ENCODE measurements around the gene ELOVL1. TPM values are rescaled to one million over a fixed set of nuclear protein-coding genes. Genes with fewer than 3 reads are reported as not detected.

Gene ELOVL1
- polyA plus RNA-seq, 4 donors, result 45.2 to 87.2 (median 80.5) TPM

DNA sequence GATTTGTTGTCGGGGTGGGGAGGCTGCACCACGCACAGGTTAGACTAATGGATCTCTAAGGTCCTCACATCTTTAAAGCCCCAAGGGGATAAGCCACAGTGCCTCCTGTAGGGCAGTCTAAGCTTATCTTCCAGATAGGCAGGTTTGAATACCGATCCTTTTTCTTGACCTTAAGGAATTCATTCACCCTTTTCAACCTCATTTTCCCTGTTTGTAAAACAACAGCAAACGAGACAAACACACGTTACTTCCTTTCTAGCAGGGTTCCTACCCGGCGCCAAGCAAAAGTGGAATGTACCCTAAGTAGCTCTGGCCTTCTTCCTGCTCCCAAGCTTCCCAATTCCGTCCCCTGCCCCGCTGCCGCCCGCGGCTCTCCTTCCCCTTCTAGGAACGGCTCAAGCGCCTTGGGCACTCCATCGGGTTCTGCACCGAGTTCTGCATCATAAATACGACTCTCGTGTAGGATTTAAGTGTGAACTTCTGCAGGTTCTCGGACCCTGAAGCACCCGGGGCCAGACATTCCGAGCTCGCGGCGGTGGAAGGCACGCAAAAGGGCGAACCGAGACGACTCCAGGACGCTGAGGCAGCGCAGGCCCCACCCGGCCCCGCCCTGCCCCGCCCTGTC, 9.6 kb downstream of the ELOVL1 start:
- no peak for DNase-seq (ENCODE audit: low read depth in 4 of 4, low spot score in 3 of 4)

DNA sequence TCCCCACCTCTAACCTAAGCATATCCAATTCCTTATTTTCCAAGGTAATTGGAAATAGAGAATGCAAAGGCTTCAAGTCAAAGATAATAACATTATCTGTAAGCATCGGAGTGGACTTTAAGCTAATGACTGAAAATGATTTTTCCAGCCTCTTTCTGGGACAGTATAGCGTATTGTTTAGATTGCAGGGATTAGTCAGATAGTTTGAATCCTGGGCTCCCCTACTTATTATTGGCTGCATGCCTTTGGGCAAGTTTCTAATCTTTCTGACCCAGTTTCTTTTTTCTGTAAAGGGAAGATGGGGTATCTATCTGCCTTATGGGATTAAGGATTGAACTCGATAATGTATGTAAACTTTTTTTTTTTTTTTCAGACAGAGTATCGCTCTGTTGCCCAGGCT, 10.6 kb downstream of the ELOVL1 start:
- no peak for DNase-seq (ENCODE audit: low read depth in 4 of 4, low spot score in 3 of 4)

DNA sequence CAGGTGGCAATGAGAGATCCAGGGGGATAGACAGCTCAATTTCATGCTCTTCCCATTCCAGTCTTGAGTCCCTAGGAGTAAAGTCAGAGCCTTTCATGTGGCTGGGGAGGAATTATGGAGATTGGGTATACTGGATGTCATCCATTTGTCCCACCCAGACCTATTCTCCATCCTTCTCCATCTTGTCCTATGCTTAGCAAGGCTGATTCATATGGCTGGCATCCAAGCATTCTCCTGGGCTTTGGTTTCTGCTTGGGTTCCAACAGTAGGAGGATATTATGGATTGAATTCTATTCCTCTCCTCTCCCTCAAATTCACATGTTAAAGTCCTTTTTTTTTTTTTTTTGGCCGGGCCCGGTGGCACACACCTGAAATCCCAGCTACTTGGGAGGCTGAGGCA, 12.9 kb downstream of the ELOVL1 start:
- DNase-seq (ENCODE audit: low read depth in 4 of 4, low spot score in 3 of 4), result no peak

DNA sequence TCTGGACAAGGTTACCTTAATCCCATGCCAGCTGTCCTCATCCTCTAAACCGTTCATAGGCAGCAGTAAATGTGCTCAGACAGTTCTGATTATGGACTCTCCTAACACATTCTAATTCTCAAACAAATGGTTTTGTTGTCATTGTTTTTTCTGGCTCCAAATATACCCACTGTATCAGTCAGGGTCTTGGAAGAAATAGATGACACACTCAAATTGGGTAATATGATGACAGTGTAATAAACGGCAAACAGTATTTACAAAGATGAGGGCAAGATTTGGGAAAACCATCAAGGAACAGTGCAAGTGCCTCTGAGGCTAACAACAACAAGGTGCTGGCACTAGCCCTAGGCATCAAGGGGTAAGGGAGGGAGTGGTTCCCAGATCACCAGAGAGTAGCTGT, 13.3 kb downstream of the ELOVL1 start:
- no peak for DNase-seq (ENCODE audit: low read depth in 4 of 4, low spot score in 3 of 4)

DNA sequence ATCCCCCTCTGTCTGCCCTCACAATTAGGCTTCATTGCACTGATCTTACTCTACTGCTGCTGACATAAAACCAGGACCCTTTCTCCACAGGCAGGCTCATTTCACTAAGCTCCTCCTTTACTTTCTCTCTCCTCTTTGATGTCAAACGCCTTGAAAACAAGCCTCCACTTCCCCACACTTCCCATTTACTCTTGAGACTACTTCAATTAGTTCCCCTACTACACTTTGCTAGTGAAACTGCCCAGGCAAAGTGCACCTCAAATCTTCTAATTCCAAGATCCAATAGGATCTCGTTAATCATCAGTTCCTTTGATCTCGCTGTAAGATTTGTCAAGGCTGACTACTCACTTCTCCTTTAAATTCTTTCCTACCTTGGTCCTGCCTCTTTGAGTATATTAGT, 14.9 kb downstream of the ELOVL1 start:
- DNase-seq (ENCODE audit: low read depth in 4 of 4, low spot score in 3 of 4), result no peak

DNA sequence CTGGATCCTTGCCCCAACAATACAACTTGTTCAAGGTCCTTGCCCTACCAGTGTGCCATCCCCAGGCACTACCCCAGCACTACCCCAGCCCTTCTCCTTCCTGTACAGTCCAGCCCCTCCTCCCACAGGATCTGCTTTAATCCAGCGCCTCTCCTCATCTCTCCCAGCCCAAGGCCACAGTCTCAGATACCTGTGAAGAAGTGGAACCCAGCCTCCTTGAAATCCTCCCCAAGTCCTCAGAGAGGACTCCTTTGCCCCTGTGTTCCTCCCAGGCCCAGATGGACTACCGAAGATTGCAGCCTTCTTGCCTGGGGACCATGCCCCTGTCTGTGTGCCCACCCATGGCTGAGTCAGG, 15.5 kb downstream of the ELOVL1 start:
- no peak for DNase-seq (ENCODE audit: low read depth in 4 of 4, low spot score in 3 of 4)

DNA sequence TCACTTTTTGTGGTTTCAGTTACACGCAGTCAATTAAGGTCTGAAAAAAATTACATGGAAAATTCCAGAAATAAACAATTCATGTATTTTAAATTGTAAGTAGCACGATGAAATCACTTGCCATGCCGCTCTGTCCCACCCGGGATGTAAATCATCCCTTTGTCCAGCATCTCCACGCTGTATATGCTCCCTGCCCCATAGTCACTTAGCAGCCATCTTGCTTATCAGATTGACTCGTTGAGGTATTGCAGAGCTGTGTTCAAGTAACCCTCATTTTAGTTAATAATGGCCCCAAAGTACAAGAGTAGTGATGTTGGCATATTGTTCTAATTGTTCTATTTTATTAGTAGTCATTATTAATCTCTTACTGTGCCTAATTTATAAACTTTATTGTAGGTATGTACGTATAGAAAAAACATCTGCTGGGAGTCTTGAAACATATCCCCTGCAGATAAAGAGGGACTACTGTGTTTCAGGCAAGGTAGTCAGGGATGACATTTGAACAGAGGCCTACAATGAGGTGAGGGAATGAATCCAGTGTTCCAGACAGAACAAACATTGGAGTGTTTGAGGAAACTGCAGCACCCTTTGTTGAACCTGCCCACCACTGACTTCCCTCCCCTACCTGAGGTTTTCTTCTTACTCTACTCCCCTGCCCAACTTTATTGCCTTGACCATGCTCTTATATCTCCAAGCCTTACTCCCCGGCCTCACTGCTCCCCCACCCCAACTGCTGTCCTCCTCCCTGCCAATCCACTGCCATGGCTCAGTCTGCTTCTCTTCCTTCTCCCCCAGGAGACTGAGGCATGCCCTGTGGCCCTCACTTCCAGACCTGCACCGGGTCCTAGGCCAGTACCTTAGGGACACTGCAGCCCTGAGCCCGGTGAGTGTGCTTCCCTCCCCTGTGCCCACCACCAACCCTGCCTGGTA, 16.1 kb downstream of the ELOVL1 start:
- no peak for DNase-seq (ENCODE audit: low read depth in 4 of 4, low spot score in 3 of 4)

DNA sequence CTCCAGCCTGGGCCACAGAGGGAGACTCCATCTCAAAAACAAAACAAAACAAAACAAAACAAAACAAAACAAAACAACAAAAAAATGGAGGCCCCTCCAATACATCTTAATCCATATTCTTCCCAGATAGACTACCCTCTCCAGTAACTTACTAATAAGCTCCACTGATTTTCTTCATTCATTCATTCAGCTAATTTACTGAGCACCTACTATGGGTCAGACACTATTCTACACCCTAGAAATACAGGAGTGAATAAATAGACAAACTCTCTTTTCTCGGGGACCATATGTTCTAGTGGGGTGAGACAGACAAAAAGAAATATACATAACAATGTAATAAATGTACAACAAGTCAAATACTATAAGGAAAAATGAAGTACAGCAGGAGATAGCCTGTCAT, 16.8 kb downstream of the ELOVL1 start:
- DNase-seq (ENCODE audit: low read depth in 4 of 4, low spot score in 3 of 4), result no peak

DNA sequence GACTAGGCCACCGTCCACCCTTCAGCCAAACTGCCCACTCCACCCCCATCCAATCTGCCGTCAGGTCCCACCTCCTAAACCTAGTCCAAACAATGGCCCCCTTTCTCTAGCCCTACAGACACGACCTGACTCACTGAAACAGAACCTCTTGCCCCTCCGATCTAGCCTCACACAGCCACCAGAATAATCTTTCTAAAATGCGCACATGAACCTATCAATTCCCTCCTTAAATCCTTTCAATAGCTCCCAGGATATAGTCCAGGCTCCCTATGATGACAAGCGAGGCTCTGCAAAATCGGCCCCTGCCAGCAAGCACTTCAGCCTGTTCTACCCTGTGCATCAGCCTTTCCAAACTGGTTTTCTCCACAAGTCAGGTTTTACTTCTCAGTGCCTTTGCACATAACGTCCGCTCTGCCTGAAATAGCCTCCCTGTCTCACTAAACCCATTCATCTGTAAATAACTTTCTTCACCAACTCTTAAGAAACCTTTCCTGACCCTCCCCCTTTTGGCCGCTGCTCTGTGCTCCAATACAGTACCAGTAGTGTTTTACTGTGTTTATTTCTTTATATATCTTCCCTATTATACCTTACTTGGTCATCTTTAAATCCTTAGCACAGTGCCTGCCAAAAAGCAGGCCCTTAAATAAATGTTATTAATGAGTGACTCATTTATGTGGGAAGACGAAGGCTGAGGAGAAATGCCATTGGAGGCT, 18.1 kb downstream of the ELOVL1 start:
- no peak for DNase-seq (ENCODE audit: low read depth in 4 of 4, low spot score in 3 of 4)

DNA sequence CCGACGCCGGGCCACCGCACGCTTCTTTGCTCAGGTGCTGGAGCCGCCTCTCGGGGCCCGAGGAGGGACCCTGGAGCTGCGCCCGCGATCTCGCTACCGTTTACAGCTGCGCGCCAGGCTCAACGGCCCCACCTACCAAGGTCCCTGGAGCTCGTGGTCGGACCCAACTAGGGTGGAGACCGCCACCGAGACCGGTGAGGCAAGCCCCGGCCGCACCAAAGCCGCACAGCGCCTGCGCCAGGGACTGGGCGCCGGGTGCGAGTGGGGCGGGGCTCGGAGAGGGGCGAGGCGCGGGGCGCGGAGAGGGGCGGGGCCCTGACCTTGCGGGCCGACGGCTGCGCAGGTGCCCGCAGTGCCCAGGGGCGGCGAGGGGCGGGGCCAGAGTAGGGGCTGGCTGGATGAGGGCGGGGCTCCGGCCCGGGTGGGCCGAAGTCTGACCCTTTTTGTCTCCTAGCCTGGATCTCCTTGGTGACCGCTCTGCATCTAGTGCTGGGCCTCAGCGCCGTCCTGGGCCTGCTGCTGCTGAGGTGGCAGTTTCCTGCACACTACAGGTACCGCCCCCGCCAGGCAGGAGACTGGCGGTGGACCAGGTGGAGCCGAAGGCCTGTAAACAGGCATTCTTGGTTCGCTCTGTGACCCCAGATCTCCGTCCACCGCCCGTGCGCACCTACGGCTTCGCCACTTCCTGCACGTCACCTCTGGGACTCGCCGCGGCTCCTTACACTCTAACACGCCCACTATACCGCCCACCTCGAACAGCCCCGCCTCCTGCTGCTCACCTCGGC, 18.8 kb downstream of the ELOVL1 start:
- peak in 3 of 4 donors; percentile 71 to 72 (median 72) for DNase-seq (ENCODE audit: low read depth in 4 of 4, low spot score in 3 of 4)

DNA sequence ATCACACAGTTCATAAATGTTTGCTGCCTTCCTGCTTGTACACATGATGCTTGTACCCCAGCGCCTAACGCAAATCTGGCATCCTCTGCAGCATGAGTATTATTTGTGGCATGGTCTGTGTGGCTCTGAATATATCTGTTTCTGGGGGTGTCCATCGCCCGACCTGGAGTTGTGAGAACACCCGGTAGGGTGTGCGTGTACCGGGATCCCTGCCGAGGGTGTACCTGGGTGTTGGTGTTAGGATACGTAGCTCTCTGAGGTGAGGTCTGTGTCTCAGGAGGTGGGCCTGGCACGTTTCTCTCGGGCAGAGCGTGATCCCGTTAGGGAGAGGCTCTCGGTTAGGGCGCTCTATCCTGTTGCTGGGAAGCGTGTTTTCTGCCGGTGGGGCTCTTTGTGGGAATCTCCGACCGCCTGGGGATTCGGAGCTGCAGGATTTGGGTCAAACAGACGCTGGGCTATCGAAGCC, 19.4 kb downstream of the ELOVL1 start:
- DNase-seq (ENCODE audit: low read depth in 4 of 4, low spot score in 3 of 4), result no peak

DNA sequence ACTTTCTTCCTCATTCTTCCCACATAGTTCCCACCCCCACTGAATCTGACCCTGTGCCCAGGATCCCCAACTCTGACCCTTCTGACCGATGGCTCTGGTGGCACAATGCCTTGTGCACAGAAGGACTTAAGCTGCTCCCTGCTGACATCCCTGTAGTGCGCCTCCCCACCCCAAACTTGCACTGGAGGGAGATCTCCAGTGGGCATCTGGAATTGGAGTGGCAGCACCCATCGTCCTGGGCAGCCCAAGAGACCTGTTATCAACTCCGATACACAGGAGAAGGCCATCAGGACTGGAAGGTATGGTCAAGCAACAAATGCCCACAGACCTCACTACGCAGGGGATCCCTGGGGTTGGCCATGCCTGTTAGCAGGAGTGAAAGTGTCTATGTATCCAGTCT, 21.2 kb downstream of the ELOVL1 start:
- no peak for DNase-seq (ENCODE audit: low read depth in 4 of 4, low spot score in 3 of 4)

DNA sequence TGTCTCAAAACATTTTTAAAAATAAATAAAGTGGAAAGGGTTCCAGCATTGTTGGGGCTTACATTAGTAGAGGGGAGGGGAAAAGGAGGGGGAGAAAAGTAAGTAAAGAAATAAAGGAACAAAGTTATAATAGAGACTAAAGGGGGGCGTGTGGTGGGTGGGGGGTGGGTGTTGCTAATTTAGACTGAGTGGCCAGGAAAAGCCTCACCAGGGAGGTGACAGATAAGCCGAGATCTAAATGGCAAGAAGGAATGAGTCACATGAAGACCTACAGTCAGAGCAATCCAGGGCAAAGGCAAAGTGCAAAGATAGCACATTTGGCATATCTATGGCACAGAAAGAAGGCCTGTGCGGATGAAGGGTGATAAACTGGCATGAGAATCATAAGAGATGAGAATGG, 22.7 kb downstream of the ELOVL1 start:
- DNase-seq (ENCODE audit: low read depth in 4 of 4, low spot score in 3 of 4), result no peak

DNA sequence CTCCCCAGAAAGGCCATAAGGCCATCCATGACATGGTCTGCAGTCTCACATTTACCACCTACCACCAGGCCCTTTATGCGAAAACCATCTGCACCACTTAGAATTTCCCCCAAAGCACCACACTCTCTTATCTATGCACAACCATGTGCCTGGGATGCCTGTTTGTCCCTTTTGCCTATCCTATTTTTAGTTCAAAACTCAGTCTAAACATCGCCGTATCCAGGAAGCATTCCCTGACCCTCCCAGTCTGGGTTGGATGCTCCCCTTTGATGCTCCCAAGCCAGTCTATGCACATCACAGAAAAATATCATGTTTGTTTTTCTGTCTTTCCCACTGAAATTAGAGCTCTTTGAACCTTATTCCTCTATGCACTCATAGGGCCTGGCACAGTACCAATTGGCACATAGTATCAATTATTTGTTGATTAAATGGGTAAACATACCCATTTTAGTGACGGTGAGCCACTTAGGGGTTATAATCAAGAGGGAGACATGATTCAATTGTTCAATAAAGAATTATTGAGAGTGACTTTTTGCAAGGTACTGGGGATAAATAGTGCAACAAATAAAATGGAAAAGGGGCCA, 23.5 kb downstream of the ELOVL1 start:
- no peak for DNase-seq (ENCODE audit: low read depth in 4 of 4, low spot score in 3 of 4)

DNA sequence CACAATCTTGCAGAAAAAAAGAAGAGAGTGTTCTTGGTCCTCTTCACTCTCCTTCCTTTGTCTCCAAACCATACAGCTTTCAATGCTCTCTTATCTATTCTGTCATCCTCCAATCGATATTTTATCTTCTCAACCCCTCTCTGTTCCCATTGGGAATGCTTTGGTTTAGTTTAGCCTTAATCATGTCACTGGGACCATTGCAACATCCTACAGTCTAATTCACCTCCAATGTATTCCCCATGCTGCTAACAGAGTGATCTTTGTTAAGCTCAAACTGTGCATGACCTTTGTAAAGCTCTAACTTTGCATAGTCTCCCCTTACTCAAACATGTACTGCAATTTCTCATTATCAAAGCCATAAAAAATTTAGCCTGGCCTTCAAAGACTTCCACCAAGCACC, 27.3 kb downstream of the ELOVL1 start:
- DNase-seq (ENCODE audit: low read depth in 4 of 4, low spot score in 3 of 4), result no peak

DNA sequence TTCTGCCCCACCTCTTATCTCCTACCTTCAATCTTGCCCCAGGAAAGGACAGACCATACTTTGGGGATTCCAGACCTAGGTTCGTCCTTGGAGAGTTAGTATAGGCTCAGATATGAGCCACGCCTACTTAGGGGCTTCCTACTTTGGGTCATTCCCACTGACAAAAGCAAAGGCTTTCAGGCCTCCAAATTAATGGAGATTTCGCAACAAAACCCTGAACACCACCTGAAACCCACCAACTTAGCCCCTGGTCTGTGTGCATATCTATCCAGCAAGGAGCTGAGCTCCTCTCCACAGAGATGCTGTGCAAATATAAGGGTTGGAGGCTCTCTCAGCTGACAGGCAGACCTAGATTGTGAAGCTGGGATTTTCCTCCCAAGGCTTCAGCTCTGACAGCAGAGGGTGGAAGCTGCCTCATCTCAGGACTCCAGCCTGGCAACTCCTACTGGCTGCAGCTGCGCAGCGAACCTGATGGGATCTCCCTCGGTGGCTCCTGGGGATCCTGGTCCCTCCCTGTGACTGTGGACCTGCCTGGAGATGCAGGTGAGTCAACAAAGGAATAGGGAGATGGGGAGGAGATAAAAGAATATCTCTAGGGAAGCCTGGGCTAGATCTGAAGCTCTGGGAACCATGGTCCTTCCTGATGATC, 28.1 kb downstream of the ELOVL1 start:
- no peak for DNase-seq (ENCODE audit: low read depth in 4 of 4, low spot score in 3 of 4)

DNA sequence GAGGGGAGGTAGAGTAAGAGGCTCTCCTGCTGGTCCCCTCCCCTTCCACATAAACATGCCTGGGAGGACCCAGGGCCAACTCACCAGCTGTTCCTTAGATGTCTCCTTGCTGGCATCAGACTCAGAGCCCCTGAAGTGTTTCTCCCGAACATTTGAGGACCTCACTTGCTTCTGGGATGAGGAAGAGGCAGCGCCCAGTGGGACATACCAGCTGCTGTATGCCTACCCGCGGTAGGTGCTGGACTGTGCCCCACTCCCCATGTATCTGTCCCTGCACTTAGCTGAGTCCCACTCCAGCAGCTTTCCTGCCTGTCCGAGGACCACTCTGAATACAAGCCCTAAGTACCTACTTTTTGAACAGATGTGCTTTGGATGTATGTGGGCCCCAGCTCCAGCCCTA, 29.8 kb downstream of the ELOVL1 start:
- DNase-seq (ENCODE audit: low read depth in 4 of 4, low spot score in 3 of 4), result no peak

DNA sequence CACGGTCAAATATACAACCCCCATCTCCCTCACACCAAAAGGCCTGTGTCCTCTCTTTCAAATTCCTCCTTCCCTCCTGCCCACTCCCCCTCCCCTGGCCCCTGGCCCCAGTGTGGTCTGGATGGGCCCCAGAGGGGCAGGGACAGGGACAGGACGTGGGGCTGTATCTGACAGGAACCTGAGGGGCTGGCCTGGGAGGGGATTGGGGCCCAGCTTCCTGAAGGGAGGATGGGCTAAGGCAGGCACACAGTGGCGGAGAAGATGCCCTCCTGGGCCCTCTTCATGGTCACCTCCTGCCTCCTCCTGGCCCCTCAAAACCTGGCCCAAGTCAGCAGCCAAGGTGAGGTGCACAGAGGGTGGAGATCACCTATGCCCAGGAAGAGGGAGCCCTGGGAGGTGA, 30.2 kb downstream of the ELOVL1 start, which contains the start of gene MPL:
TSS of gene MPL (plus strand) at position 231 of the 400 bp plus-strand sequence. CDS start at position 262, 31 bp downstream.
- DNase-seq (ENCODE audit: low read depth in 4 of 4, low spot score in 3 of 4), result no peak

DNA sequence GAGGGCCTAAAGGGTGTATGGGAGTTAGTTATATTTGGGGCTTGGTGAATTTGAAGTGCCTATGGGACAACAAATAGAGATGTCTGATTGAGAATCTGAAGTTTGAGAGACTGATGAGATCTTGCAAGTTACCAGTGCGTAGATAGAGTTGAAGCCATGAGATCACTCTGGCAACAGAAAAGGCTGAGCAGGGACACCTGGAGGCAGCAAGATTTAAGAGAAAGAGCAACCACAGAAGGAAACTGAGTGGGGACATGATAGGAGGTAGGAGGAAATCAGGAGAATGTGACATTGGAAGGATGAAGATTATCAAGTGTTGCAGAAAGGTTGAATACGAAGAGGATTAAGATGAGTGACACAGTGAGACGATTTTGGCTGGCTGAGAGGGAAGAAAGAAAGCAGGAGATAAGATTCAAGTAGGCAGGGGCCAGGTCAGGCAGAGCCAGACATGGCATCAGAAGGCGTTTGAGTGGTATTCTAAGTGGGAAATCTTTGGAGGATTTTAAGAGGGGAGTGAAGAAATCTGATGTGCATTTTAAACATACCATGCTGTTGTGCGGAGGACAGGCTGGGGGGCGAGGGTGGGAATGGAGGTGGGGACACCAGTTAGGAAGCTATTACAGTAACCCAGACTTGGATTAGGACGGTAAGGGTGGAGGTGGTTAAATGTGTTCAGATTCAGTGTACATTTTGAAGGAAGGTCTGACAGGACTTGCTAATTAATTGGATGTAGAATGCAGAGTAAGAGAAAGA, 33.2 kb downstream of the ELOVL1 start:
- no peak for DNase-seq (ENCODE audit: low read depth in 4 of 4, low spot score in 3 of 4)
